A549 treated with ZK216348 at 1 μM for 4 hours (cell line): Measurements from ENCODE around the gene LGALS9B. TPM values are rescaled to one million over a fixed set of nuclear protein-coding genes. Genes with fewer than 3 reads are reported as not detected.

ENCODE experiments used
- total RNA-seq: library from RNA; stranded (reverse); fragments of 200-300 nt; extraction: Qiagen RNA extraction; gene quantifications from 5 replicates; pipeline ENCODE4 v1.2.3, GENCODE V29; 2022; ENCODE audit warnings: low read depth

LGALS9B gene
- total RNA-seq, result 0.15 TPM in 1 of 5 replicates, not detected in the others

DNA sequence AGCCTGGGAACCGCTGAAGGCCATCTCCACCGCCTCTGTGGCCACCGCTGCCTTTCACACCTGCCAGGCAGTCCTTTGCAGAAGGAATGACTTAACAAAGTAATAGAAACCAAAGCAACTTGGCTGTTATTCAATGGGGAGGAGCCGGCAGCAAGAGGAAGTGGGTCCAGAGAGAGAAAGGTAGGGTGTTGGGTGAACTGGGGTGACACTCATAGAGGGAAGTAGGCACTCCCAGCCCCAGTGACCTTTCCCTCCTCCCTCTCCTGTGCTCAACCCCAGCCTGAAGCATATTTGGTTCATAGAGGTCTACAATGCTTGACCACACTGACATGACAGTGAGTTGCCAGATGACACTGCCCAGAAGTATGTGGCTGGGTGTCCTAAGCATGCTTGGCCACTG is at the start of gene LGALS9B:
LGALS9B (minus strand) TSS at position 93 of the 400 bp plus-strand sequence; CDS start at position 24, 69 bp downstream.

Other genes starting within 250 kb of the LGALS9B start
- gene CDRT15L2, start 112.2 kb upstream of the LGALS9B start, total RNA-seq, result not detected in 5 replicates